GM13976 (cell line): ENCODE results near the gene SEMA6A.

Source experiments
- DNase-seq: peaks from one replicate; pipeline ENCODE4 v3.0.0; 2012; ENCODE audit warnings: low spot score
- CTCF ChIP-seq: IDR thresholded peaks from 2 replicates; pipeline ENCODE4 v1.5.1; 2012; ENCODE audit warnings: borderline replicate concordance, mild to moderate bottlenecking; ENCODE audit not compliant: insufficient read depth; ENCODE audit errors: extremely low read depth, missing control alignments, control extremely low read depth
- in situ Hi-C: fragments of 300-500 bp; cut with MboI; formaldehyde crosslinking; loops from one replicate; pipeline ENCODE4 v1.12.0; 2022; ENCODE audit warnings: low sequenced_read_pairs, mixed read lengths, inconsistent platforms; ENCODE audit not compliant: unreplicated experiment

Gene SEMA6A

GRCh38 chr5:116521173-116521872 is 53.3 kb downstream of the SEMA6A start:
- no peak for DNase-seq
- TF ChIP-seq CTCF, result no peak
- in situ Hi-C loops, result no loop called here

DNA sequence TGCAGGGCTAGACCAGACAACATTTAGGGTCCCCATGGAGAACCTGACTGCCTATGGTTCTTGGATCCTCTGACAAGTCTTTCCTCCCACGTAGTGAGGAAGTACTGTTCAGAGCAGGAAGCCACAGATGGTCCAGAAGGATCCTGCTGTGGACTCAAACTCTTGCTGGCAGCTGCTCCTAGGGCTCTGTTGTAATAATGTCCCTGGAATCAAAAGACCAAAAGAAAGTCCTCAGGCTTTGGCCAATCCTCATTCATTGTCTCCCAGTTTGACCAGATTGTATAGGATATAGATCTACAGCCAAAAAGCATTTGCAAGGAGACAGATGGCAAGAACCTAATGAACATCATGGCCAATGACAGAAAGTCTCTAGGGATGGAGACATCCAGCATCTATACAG is 53.9 kb downstream of the SEMA6A start:
- no peak for TF ChIP-seq CTCF
- DNase-seq, result no peak

DNA sequence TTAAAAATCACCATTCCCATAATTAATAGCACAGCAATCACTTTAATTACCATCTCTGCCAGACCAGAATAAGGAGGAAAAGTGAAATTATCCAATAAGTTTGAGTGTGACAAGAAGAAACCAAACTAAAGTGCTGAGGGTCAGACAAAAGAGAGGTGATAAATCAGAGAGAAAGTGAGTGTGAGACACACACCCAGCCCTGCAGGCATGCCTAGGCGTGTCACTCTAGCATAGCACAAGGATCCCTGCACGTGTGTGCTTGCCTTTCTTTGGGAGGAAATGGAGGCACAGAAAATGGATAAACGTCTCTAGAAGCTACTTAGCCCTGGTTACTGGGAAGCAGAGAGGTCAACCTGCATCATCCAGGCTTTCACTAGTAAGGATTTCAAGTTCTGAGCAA is 56.2 kb downstream of the SEMA6A start:
- in situ Hi-C loops, result no loop called here
- no peak for DNase-seq
- no peak for TF ChIP-seq CTCF

More for the DNA sequence above, 53.9 kb downstream of the SEMA6A start:
- in situ Hi-C loops, result no loop called here

DNA sequence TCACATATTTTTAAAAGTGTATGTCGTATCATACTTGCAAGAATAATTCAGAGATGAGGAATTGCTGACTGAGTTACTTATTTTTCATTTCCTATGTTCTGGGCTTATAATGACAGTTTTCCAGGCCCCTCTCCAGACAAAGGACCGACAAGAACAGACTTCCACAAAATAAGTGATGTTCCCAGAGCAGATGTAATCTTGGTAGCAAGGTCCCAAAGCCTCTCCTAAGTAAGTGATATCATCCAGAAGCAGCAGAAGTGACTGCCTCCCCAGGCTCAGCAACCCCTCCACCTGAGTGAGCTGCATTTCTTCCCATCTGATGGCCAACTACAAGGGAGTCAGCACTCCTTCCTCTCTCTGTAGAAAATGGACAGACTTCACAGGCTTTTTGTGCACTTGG is 57.1 kb downstream of the SEMA6A start:
- in situ Hi-C loops, result no loop called here
- TF ChIP-seq CTCF, result no peak
- DNase-seq, result no peak

GRCh38 chr5:116516021-116516420 is 58.6 kb downstream of the SEMA6A start:
- DNase-seq, result no peak
- in situ Hi-C loops, result no loop called here
- no peak for TF ChIP-seq CTCF

GRCh38 chr5:116514421-116514970 is 60.1 kb downstream of the SEMA6A start:
- no peak for DNase-seq
- TF ChIP-seq CTCF, result no peak
- in situ Hi-C loops, result no loop called here

DNA sequence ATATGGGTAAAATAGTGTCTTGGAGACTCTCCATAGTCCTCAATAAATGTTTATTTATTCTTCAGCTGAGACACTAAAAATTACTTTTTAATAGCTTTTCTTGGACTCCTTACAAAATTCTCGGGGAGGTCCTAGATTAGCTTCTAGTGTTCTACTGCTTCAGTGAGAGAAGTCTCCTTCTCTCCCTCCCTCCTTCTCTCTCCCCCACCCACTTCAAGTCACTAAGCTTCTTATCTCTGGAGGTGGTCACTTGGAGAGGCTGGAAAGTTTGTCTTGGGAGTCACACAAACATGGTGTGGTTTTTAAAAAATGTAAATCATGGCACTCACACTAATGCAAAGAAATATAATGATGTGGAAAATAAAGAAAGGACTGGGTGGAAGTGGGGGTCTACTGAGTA is 64.1 kb downstream of the SEMA6A start:
- in situ Hi-C loops, result no loop called here
- TF ChIP-seq CTCF, result no peak
- no peak for DNase-seq
